ENCODE measurements around the gene PCDH15.

- TF ChIP-seq, protein P1, sequence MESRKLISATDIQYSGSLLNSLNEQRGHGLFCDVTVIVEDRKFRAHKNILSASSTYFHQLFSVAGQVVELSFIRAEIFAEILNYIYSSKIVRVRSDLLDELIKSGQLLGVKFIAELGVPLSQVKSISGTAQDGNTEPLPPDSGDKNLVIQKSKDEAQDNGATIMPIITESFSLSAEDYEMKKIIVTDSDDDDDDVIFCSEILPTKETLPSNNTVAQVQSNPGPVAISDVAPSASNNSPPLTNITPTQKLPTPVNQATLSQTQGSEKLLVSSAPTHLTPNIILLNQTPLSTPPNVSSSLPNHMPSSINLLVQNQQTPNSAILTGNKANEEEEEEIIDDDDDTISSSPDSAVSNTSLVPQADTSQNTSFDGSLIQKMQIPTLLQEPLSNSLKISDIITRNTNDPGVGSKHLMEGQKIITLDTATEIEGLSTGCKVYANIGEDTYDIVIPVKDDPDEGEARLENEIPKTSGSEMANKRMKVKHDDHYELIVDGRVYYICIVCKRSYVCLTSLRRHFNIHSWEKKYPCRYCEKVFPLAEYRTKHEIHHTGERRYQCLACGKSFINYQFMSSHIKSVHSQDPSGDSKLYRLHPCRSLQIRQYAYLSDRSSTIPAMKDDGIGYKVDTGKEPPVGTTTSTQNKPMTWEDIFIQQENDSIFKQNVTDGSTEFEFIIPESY (CRISPR knock-in tag; IDR thresholded peaks at IDR 0.05) = no peak
- TF ChIP-seq, protein P2, sequence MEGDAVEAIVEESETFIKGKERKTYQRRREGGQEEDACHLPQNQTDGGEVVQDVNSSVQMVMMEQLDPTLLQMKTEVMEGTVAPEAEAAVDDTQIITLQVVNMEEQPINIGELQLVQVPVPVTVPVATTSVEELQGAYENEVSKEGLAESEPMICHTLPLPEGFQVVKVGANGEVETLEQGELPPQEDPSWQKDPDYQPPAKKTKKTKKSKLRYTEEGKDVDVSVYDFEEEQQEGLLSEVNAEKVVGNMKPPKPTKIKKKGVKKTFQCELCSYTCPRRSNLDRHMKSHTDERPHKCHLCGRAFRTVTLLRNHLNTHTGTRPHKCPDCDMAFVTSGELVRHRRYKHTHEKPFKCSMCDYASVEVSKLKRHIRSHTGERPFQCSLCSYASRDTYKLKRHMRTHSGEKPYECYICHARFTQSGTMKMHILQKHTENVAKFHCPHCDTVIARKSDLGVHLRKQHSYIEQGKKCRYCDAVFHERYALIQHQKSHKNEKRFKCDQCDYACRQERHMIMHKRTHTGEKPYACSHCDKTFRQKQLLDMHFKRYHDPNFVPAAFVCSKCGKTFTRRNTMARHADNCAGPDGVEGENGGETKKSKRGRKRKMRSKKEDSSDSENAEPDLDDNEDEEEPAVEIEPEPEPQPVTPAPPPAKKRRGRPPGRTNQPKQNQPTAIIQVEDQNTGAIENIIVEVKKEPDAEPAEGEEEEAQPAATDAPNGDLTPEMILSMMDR (IDR thresholded peaks at IDR 0.05 in 2 of 3, conservative IDR thresholded peaks at IDR 0.05 in 1 of 3; ENCODE audit: insufficient read depth in 2 of 3, low read depth in 1 of 3, low read length in 3 of 3) = no peak
Observed at GRCh38 chr10:54363390-54363789, 437.6 kb downstream of the PCDH15 start.

Data from K562 (cell line).